Activated CD4-positive, alpha-beta memory T cell treated with anti-CD3 and anti-CD28 coated beads for 36 hours (primary cell): ENCODE results near the gene UBC. TPM values are rescaled to one million over a fixed set of nuclear protein-coding genes. Genes with fewer than 3 reads are reported as not detected.

Source experiments
- CTCF ChIA-PET: fragments of 350-600 bp; sonication (Branson Sonifier 250); formaldehyde crosslinking; loops from one replicate; lab custom pipeline; 2021; ENCODE audit warnings: antibody characterized with exemption, inconsistent platforms; lab: Charles Lee
- POLR2A ChIA-PET: fragments of 350-600 bp; sonication (Branson Sonifier 250); formaldehyde crosslinking; loops from one replicate; lab custom pipeline; 2021; ENCODE audit warnings: antibody characterized with exemption; lab: Charles Lee
- DNase-seq: peaks from one replicate; pipeline ENCODE4 v3.0.0-alpha.2; 2020
- H3K27ac Mint-ChIP-seq: one replicate; pipeline ENCODE4 v1.8.0; 2021; ENCODE audit warnings: mixed read lengths
- H3K27me3 Mint-ChIP-seq: one replicate; pipeline ENCODE4 v1.8.0; 2021; ENCODE audit warnings: mixed read lengths
- H3K36me3 Mint-ChIP-seq: one replicate; pipeline ENCODE4 v1.8.0; 2021; ENCODE audit warnings: mixed read lengths
- H3K4me1 Mint-ChIP-seq: one replicate; pipeline ENCODE4 v1.8.0; 2021; ENCODE audit warnings: low read depth, mixed read lengths
- H3K4me3 Mint-ChIP-seq: one replicate; pipeline ENCODE4 v1.8.0; 2021; ENCODE audit warnings: mild to moderate bottlenecking, mixed read lengths
- H3K9me3 Mint-ChIP-seq: one replicate; pipeline ENCODE4 v1.8.0; 2021; ENCODE audit warnings: mixed read lengths
- intact Hi-C: fragments of 100-400 bp; cut with micrococcal nuclease; formaldehyde crosslinking; loops from one replicate; pipeline ENCODE4 v1.15.1; 2023
- total RNA-seq, 2 experiments: library from RNA; stranded (reverse); gene quantifications; one replicate each; pipeline ENCODE4 v1.2.3, GENCODE V29; 2021

Gene UBC
- total RNA-seq = 100 to 1,000 TPM; 940 to 950 TPM

DNA sequence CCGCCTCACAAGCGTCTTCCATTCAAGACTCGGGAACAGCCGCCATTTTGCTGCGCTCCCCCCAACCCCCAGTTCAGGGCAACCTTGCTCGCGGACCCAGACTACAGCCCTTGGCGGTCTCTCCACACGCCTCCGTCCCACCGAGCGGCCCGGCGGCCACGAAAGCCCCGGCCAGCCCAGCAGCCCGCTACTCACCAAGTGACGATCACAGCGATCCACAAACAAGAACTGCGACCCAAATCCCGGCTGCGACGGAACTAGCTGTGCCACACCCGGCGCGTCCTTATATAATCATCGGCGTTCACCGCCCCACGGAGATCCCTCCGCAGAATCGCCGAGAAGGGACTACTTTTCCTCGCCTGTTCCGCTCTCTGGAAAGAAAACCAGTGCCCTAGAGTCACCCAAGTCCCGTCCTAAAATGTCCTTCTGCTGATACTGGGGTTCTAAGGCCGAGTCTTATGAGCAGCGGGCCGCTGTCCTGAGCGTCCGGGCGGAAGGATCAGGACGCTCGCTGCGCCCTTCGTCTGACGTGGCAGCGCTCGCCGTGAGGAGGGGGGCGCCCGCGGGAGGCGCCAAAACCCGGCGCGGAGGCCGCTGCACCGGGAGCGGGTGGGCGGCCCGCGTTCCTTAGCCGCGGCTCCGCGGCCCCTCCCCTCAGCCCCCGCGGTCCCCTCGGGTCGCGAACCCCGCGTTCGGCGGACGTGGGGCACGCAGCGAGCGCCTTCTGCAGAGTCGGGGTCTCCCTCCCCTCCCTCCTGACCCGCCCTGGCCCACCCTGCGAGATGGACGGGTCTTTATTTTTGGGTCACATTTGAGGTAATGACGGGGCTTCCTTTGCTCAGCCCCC lies at the start of gene UBC:
TSS of gene UBC (minus strand) at position 259 of the 847 bp plus-strand sequence. CDS start 879 bp downstream, outside the sequence.
- POLR2A ChIA-PET = interaction anchor here (0.9 to 9.7 kb wide), 8 partner anchors 9 to 118 kb away, joined by 3 to 137 read pairs (median 6); no protein-coding TSS in a partner anchor
- H3K27ac Mint-ChIP-seq = peak within 1 kb of the TSS; percentile 100
- intact Hi-C loops = loop anchor here (1.0 to 10.0 kb wide), 4 partner anchors 8 to 1477 kb away; partner anchors contain the start of genes NCOR2 and RILPL2
- peaks cover 37% of the 10 kb centered on the region for H3K36me3 Mint-ChIP-seq
- no peaks in the 10 kb centered on the region for H3K9me3 Mint-ChIP-seq
- H3K4me3 Mint-ChIP-seq = peak within 1 kb of the TSS; percentile 100
- DNase-seq = peak; percentile 89
- CTCF ChIA-PET = interaction anchor here (0.9 to 8.5 kb wide), 4 partner anchors 9 to 26 kb away, joined by 3 to 132 read pairs (median 38); no protein-coding TSS in a partner anchor
- H3K4me1 Mint-ChIP-seq = peaks cover 91% of the 10 kb centered on the region
- H3K27me3 Mint-ChIP-seq = peaks cover 12% of the 10 kb centered on the region

DNA sequence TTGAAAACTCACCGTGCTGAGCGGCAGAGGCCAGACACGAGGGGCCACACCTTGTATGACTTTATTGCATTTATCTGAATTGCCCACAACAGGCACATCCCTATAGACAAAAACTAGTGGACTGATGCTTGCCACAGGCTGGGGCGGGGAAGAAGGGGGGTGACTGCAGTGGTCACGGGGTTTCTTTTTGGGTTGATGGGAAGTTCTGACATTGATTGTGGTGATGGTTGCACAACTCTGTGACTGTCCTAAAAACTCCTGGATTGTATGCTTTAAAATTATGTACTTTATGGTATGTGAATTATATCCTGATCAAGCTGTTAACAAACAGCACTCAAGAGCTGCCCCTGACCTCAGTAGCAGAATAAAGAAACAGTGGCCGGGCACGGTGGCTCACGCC lies 48.8 kb upstream of the UBC start:
- CTCF ChIA-PET = no interaction called here
- Mint-ChIP-seq H3K4me3 (no peak overlapping the region), H3K27ac (no peak overlapping the region), H3K9me3 (no peaks in the 10 kb centered on the region), H3K36me3 (peaks cover 43% of the 10 kb centered on the region), H3K4me1 (no peaks in the 10 kb centered on the region), H3K27me3 (no peaks in the 10 kb centered on the region)
- intact Hi-C loops = no loop called here
- POLR2A ChIA-PET = no interaction called here
- DNase-seq = no peak

DNA sequence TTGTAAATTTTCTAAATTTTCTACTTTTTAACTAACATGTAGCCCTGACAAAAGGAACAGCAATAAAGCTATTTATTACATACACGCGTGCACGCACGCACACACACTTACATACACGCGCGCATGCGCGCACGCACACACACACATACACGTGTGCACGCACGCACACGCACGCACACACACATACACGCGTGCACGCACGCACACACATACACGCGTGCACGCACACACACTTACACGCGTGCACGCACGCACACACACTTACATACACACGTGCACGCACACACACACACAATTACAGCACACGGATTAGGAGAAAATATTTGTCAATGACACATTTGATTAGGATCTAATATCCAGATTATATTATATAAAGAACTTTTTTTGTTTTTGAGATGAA lies 46.6 kb upstream of the UBC start:
- no peak for DNase-seq
- Mint-ChIP-seq H3K27ac (no peak overlapping the region), H3K9me3 (no peaks in the 10 kb centered on the region), H3K36me3 (peaks cover 48% of the 10 kb centered on the region), H3K27me3 (no peaks in the 10 kb centered on the region), H3K4me1 (no peaks in the 10 kb centered on the region), H3K4me3 (no peak overlapping the region)
- ChIA-PET POLR2A (no interaction called here), CTCF (no interaction called here)
- intact Hi-C loops = no loop called here

DNA sequence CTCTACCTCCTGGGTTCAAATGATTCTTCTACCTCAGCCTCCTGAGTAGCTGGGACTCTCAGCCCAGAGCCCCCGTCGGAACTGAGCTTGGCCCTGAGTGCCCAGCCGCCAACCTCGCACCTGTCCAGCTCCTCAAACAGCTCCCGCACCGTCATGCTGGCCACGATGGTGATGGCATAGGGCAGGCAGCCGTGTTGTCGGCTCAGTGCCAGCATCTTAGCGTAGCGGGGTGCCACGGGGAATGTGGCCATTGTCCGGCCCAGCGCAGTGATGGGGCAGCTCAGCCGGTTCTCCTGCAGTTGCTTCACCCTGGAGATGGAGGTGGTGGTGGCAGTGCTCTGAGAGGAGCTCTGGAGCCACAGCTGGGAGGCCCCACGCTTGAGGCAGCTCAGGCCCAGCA lies 42.1 kb upstream of the UBC start:
- intact Hi-C loops = no loop called here
- Mint-ChIP-seq H3K27ac (no peak overlapping the region), H3K36me3 (peaks cover 38% of the 10 kb centered on the region), H3K4me3 (no peak overlapping the region), H3K27me3 (no peaks in the 10 kb centered on the region), H3K4me1 (no peaks in the 10 kb centered on the region), H3K9me3 (no peaks in the 10 kb centered on the region)
- no peak for DNase-seq
- ChIA-PET POLR2A (no interaction called here), CTCF (interaction anchor here (1.3 kb wide), 1 partner anchor 16 kb away, joined by 3 read pairs; no protein-coding TSS in a partner anchor)

DNA sequence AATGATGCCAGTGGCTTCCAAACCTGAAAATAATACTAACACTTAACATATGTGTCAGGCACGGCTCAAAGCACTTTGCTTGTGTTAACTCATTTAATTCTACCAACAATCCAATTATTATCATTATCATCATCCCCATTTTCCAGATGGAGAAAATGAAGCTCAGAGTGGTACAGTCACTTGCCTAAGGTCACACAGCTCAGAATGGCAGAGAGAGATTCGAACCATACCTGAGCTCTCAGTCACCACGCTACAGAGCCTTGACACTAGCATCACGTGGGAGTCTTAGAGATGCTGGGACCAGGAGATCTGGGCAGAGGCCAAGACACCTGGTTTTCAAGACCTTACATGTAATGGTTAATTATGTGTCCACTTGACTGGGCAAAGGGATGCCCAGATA lies 40.3 kb upstream of the UBC start:
- intact Hi-C loops = no loop called here
- Mint-ChIP-seq H3K27me3 (no peaks in the 10 kb centered on the region), H3K9me3 (no peaks in the 10 kb centered on the region), H3K4me1 (no peaks in the 10 kb centered on the region), H3K27ac (no peak overlapping the region), H3K36me3 (peaks cover 38% of the 10 kb centered on the region), H3K4me3 (no peak overlapping the region)
- DNase-seq = no peak
- ChIA-PET POLR2A (no interaction called here), CTCF (interaction anchor here (1.2 kb wide), 1 partner anchor 14 kb away, joined by 7 read pairs; no protein-coding TSS in a partner anchor)

DNA sequence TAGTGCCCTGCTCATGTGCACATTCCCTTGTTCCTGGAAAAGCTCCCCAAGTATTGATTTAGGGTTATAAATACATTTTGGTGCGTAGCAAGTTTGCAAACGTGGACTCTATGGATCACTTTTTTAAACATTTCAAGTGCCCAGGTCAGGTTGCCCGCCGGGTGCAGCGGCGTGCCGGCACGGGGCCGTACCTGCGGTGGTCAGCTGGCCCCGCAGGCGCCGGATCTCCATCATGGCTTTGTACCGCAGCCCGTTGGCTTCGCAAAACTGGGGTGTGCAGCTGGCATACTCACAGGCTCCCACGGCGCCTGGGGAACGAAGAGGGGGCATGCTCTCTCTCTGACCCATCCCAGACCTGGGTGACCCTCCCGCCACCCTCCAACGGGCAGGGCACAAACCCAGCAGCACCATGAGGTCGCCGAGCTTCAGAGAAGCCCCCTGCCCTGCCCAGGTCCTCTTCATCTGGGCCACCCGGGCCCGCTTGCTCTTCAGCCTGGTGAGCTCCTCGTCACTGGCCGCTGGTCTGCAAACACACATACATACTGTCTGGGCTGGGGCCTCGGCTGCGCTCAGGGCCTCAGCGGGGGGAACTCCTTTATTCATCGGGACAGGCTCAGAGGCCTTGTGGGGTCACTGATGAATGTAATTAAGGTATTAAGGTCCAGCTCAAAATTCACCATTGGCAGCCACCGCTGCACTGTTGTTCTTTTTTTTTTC lies 39.4 kb upstream of the UBC start:
- Mint-ChIP-seq H3K27me3 (no peaks in the 10 kb centered on the region), H3K36me3 (peaks cover 36% of the 10 kb centered on the region), H3K4me1 (no peaks in the 10 kb centered on the region), H3K27ac (no peak overlapping the region), H3K9me3 (no peaks in the 10 kb centered on the region), H3K4me3 (no peak overlapping the region)
- ChIA-PET CTCF (interaction anchor here (0.6 kb wide), 1 partner anchor 46 kb away, joined by 3 read pairs; no protein-coding TSS in a partner anchor), POLR2A (no interaction called here)
- no peak for DNase-seq
- intact Hi-C loops = no loop called here

DNA sequence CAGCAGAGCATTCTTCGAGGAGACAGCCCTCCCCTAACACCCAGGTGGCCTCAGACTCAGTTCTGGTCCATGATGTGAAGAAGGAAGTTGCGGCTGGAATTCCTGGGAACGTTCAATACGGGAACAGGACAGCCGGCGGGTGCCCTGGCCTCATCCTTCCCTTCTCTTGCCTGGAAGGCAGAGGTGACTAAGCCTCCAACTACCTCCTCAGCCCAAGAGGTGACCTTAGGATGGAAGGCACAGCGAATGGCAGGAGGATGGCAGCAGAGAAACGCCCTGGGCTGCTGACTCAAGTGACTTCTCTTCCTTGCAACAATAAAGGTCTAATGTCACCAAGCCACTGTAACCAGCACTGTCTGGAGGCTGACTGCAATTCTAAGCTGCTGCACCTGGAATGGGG lies 38.4 kb upstream of the UBC start:
- H3K9me3 Mint-ChIP-seq = no peaks in the 10 kb centered on the region
- no peaks in the 10 kb centered on the region for H3K27me3 Mint-ChIP-seq
- intact Hi-C loops = no loop called here
- H3K36me3 Mint-ChIP-seq = peaks cover 36% of the 10 kb centered on the region
- ChIA-PET POLR2A (no interaction called here), CTCF (no interaction called here)
- H3K27ac Mint-ChIP-seq = no peak overlapping the region
- no peak for DNase-seq
- H3K4me3 Mint-ChIP-seq = no peak overlapping the region
- H3K4me1 Mint-ChIP-seq = no peaks in the 10 kb centered on the region

DNA sequence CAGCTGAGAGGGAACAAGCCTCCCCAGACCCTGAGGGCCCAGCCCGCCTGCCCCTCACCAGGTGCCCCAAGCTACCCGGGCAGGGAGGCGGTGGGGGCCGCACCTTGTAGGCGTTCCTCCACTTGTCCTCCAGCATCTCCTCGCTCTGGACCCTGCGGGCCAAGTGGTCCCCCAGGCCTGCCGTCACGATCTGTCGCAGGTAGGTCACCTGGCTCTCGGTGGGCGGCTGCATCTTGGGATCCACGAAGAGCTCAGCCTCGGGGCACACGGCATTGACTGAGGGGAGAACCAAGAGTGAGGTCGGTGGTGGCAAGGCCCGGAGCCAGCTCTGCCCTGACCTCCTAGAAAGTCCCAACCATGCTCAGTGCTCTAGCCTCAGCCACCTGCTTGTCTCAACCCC lies 37.8 kb upstream of the UBC start:
- Mint-ChIP-seq H3K4me3 (no peak overlapping the region), H3K36me3 (peaks cover 34% of the 10 kb centered on the region), H3K9me3 (no peaks in the 10 kb centered on the region), H3K4me1 (no peaks in the 10 kb centered on the region), H3K27ac (no peak overlapping the region), H3K27me3 (no peaks in the 10 kb centered on the region)
- intact Hi-C loops = no loop called here
- DNase-seq = no peak
- CTCF ChIA-PET = interaction anchor here (1.0 to 1.2 kb wide), 2 partner anchors 11 to 12 kb away, joined by 3 read pairs; no protein-coding TSS in a partner anchor
- POLR2A ChIA-PET = no interaction called here

DNA sequence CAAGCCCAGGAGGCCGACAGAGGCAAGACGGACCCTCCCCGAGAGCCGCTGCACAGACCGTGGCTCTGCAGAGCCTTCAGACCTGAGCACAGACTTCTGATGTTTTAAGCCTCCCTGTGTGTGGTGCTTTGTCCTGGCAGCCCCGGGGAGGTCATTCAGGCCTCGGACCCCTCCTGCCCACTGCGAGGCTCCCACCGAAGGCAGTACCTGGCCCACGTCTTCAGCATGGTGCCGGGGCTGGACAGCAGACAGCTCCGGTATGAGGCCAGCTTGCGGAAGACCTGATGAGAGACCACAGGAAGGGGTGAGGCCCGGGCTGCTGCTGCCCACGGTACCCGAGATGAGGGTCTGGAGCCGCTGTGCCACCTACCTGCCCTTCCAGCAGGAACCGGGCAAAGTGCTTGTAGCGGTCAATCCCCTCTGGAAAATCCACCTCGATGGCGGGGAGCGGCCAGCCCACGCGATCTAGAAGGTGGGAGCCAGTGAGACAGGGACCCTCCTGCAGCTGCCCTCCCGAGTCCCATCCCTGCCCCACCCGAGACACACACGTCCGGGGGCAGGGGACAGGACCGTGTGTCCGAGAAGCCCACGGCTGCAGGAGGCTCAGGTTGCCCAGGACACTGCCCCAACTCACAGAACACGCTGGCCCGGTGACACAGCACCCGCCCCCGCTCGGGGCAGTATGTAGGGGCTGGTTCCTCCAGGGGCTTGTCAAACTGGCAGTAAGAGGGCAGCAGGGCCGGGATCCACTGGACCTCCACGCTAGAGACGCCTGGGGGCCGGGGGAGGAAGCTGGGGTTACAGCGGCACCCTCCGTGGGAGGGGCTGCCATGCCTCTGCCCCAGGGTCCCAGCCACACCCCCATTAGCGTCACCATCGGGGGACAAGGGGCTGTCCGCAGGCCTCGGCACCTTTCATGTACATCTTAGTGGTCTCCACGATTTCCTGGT lies 35.6 kb upstream of the UBC start:
- no peaks in the 10 kb centered on the region for H3K4me1 Mint-ChIP-seq

DNA sequence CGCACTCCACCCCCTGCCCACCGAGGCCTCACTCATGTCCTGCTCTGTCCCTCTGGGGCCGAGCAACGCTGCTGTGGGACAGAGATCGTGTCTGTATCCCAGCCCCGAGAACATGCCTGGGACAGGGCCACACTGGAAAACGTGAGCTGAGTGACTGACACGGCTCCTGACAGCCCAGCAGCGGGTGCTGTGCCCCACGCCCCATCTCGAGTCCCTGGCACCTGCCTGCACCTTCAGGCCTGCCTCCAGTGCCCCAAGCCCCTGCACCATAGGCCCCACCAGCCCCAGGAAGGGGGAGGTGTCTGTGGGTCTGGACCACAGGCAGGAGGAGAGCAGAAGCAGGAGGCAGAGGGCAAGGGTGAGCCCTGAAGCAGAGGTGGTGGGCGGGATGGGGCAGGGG lies 34.6 kb upstream of the UBC start:
- H3K27me3 Mint-ChIP-seq = no peaks in the 10 kb centered on the region
- CTCF ChIA-PET = interaction anchor here (0.6 kb wide), 1 partner anchor 9 kb away, joined by 3 read pairs; no protein-coding TSS in a partner anchor

More for the DNA sequence above, 35.6 kb upstream of the UBC start:
- intact Hi-C loops = no loop called here
- no peak overlapping the region for H3K27ac Mint-ChIP-seq
- no peak for DNase-seq
- ChIA-PET POLR2A (no interaction called here), CTCF (no interaction called here)
- H3K4me3 Mint-ChIP-seq = no peak overlapping the region
- H3K36me3 Mint-ChIP-seq = peaks cover 36% of the 10 kb centered on the region
- H3K27me3 Mint-ChIP-seq = no peaks in the 10 kb centered on the region
- H3K9me3 Mint-ChIP-seq = no peaks in the 10 kb centered on the region

DNA sequence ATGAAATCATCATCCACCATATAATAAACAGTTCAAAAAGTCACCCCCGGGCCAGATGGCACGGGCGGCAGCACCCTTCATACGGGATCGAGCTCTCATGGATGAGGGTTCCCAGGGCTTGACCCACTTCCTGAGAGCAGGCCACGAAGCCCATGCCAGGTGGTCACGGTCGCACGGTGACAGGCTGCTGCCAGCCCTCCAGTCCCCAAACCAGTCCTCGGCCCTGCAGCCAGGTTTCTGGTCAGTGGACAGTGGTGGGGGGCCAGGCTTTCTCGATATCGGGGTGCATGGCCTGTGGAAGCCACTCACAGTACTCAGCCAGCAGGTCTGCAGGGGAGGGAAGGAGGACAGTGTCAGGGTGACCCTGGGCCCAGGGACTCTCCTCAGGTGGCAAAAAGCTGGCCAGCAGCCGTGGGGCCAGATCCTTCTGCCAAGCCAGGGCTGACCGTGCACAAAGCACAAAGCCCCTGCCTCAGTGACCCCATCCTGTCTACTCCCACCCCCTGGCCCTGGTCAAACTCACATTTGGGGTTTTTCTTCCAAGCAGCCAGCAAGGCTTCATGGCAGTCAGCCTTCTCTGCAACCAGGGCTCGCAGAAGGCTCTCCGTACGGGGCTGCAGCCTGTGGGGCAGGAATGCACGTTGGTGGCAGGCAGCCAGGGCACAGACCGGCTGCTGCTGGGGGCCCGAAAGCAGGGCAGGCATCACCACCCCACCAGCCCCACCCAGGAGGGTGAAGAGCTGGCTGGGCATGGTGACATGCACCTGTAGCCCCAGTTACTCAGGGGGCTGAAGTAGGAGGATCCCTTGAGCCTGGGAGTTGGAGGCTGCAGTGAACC lies 33.3 kb upstream of the UBC start:
- DNase-seq = no peak
- no peaks in the 10 kb centered on the region for H3K27me3 Mint-ChIP-seq
- no peaks in the 10 kb centered on the region for H3K9me3 Mint-ChIP-seq
- H3K36me3 Mint-ChIP-seq = peaks cover 30% of the 10 kb centered on the region
- intact Hi-C loops = no loop called here
- CTCF ChIA-PET = no interaction called here
- H3K4me3 Mint-ChIP-seq = no peak overlapping the region
- POLR2A ChIA-PET = no interaction called here
- H3K27ac Mint-ChIP-seq = no peak overlapping the region
- H3K4me1 Mint-ChIP-seq = no peaks in the 10 kb centered on the region

More for the DNA sequence above, 34.6 kb upstream of the UBC start:
- Mint-ChIP-seq H3K36me3 (peaks cover 31% of the 10 kb centered on the region), H3K4me1 (no peaks in the 10 kb centered on the region), H3K4me3 (no peak overlapping the region), H3K27ac (no peak overlapping the region), H3K9me3 (no peaks in the 10 kb centered on the region)
- intact Hi-C loops = no loop called here
- DNase-seq = no peak
- POLR2A ChIA-PET = no interaction called here
